Gastrocnemius medialis (tissue), 4 donors: ENCODE data around the gene WDR37.

Source experiments
- POLR2A ChIP-seq, 2 donors: fragments of 450-650 bp; IDR thresholded peaks; one replicate each; pipeline ENCODE4 v1.6.1; 2017; ENCODE audit warnings: antibody characterized with exemption in 2 of 2, mild to moderate bottlenecking in 2 of 2, moderate library complexity in 2 of 2
- TF ChIP-seq, protein P1 (sequence below), 5 experiments: fragments of 450-650 bp in 3 of 5; fragments of 200-600 bp in 2 of 5; sonication (generic) in 2 of 5; IDR thresholded peaks in 4 of 5; conservative IDR thresholded peaks in 1 of 5; 1 replicate in 4 of 5; 2 replicates in 1 of 5; pipeline ENCODE4 v1.5.1; 2016 to 2019; ENCODE audit warnings: antibody characterized with exemption in 5 of 5, mild to moderate bottlenecking in 3 of 5, moderate library complexity in 3 of 5

DNA sequence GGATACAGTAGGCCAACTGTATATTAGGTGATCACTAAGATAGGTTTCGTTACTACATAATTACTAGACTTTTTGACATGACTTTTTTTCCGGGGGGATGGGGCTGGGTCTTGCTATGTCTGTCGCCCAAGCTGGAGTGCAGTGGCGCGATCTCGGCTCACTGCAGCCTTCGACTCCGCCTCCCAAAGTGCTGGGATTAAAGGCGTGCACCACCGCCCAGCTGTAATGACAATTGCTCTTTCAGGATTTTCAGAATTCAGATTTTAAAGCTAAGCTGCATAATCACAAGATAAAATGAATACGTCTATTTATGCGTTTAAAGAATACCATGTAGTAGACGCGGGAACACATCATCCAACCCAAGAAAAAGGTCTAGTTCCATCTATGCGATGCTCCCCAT is 8.2 kb upstream of the WDR37 start:
- TF ChIP-seq, protein P1, sequence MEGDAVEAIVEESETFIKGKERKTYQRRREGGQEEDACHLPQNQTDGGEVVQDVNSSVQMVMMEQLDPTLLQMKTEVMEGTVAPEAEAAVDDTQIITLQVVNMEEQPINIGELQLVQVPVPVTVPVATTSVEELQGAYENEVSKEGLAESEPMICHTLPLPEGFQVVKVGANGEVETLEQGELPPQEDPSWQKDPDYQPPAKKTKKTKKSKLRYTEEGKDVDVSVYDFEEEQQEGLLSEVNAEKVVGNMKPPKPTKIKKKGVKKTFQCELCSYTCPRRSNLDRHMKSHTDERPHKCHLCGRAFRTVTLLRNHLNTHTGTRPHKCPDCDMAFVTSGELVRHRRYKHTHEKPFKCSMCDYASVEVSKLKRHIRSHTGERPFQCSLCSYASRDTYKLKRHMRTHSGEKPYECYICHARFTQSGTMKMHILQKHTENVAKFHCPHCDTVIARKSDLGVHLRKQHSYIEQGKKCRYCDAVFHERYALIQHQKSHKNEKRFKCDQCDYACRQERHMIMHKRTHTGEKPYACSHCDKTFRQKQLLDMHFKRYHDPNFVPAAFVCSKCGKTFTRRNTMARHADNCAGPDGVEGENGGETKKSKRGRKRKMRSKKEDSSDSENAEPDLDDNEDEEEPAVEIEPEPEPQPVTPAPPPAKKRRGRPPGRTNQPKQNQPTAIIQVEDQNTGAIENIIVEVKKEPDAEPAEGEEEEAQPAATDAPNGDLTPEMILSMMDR (IDR thresholded peaks at IDR 0.05 in 4 of 5, conservative IDR thresholded peaks at IDR 0.05 in 1 of 5) = no peak
- TF ChIP-seq POLR2A (IDR thresholded peaks at IDR 0.05) = no peak
